Effector memory CD8-positive, alpha-beta T cell (primary cell): ENCODE data around the gene PHACTR1.

Experiments
- ATAC-seq: fragments of 150-1000 bp; cut with Tn5 transposase; replicated peaks from 2 replicates; pipeline ENCODE4 v1.10.0; 2021; ENCODE audit warnings: mild to moderate bottlenecking, moderate library complexity
- DNase-seq, 3 experiments: peaks; one replicate each; pipeline ENCODE4 v3.0.0; 2021
- H3K27ac Mint-ChIP-seq, 2 donors: one replicate each; pipeline ENCODE4 v1.8.0; 2022; ENCODE audit warnings: mild to moderate bottlenecking in 2 of 2, mixed read lengths in 2 of 2, moderate library complexity in 2 of 2
- H3K27me3 Mint-ChIP-seq, 2 donors: one replicate each; pipeline ENCODE4 v1.8.0; 2022; ENCODE audit warnings: mixed read lengths in 2 of 2
- H3K36me3 Mint-ChIP-seq: one replicate; pipeline ENCODE4 v1.8.0; 2022; ENCODE audit warnings: mild to moderate bottlenecking, moderate library complexity, mixed read lengths; ENCODE audit not compliant: insufficient read depth
- H3K4me1 Mint-ChIP-seq, 2 donors: one replicate each; pipeline ENCODE4 v1.8.0; 2022; ENCODE audit warnings: low read depth in 2 of 2, mixed read lengths in 2 of 2
- H3K4me3 Mint-ChIP-seq, 2 donors: one replicate each; pipeline ENCODE4 v1.8.0; 2022; ENCODE audit warnings: mild to moderate bottlenecking in 2 of 2, mixed read lengths in 2 of 2, moderate library complexity in 2 of 2
- H3K9me3 Mint-ChIP-seq, 2 donors: one replicate each; pipeline ENCODE4 v1.8.0; 2022; ENCODE audit warnings: mixed read lengths in 2 of 2

PHACTR1 gene

DNA sequence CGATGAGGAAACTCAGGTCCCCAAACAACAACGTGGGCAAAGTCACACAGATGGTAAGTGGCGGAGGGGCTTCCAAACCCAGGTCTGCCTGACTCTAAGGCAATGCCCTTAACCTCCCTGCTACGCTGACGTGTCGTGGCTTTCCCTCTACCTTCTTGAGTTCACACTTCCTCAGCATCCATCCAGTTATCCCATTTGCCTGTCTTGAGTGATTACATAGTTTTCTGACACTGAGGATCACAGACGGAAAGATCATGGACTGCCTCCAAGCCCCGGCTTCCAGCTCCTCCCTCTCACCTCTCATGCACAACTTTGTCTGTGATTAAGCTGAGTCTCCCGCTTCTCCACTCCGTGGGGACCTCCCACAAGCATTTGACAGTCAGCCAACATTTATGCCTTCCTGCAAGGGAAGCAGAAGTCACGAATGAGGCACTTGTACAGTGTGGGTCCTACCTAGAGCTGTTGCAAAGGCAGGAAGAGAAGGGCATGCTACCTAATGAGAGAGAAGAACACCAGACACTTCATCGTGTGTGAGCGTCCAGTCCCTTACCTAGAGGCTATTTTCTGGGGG lies 578.0 kb downstream of the PHACTR1 start:
- peaks cover 0 to 2% of the 10 kb centered on the region in 2 donors for H3K4me1 Mint-ChIP-seq
- H3K36me3 Mint-ChIP-seq: peaks cover 7% of the 10 kb centered on the region
- no peaks in the 10 kb centered on the region for H3K9me3 Mint-ChIP-seq
- no peak overlapping the region for H3K4me3 Mint-ChIP-seq
- no peak overlapping the region for H3K27ac Mint-ChIP-seq
- DNase-seq: no peak
- no peaks in the 10 kb centered on the region for H3K27me3 Mint-ChIP-seq
- no peak for ATAC-seq

DNA sequence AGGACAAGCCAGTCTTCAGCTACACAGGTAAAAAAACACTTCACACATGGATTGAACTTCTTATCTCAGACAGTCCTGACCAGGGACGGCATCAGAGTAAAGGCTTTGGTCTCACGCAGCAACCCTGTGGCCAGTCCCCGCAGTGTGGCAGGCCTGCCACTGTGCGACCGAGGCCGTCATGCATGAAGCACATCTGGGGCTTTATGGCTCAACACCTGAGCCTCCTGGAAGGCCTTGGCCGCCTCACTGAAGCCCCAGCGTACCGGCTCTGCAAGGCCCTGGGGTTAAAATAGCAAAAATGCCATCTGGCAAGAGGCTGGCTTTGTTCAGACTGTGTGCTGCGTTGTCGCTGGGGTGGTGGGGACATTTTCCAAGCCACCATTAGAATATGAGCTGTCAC lies 579.0 kb downstream of the PHACTR1 start:
- no peak overlapping the region for H3K4me3 Mint-ChIP-seq
- H3K36me3 Mint-ChIP-seq: peaks cover 4% of the 10 kb centered on the region
- no peak for DNase-seq
- no peak overlapping the region for H3K27ac Mint-ChIP-seq
- no peaks in the 10 kb centered on the region for H3K9me3 Mint-ChIP-seq
- H3K27me3 Mint-ChIP-seq: no peaks in the 10 kb centered on the region
- no peak for ATAC-seq
- H3K4me1 Mint-ChIP-seq: peaks cover 0 to 2% of the 10 kb centered on the region in 2 donors

DNA sequence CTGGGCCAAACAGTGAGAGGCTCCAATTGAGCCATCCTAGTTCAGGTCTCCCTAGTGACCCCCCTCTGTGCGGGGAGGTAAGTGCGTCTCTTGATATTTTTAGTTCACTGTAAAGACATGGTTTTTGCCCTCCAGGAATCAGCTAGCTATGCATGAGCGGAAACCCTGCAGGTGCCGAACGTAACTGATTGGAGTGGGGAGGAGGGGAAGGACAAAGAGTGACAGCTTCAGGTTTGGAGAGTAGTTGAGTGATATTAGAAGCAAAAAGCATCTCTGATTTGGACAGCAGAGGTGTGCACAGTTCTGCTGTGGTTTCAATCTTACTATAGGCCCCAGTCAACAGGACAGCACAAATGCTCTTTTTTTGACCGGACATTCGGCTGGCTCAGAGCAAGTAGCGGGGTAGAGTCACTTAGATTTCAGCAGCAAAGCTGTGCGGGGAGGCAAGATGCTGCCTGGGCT lies 580.0 kb downstream of the PHACTR1 start:
- ATAC-seq: no peak
- Mint-ChIP-seq H3K4me3 (no peak overlapping the region), H3K27me3 (no peaks in the 10 kb centered on the region), H3K36me3 (peaks cover 3% of the 10 kb centered on the region), H3K4me1 (peaks cover 0 to 2% of the 10 kb centered on the region in 2 donors), H3K9me3 (no peaks in the 10 kb centered on the region), H3K27ac (no peak overlapping the region)
- no peak for DNase-seq

DNA sequence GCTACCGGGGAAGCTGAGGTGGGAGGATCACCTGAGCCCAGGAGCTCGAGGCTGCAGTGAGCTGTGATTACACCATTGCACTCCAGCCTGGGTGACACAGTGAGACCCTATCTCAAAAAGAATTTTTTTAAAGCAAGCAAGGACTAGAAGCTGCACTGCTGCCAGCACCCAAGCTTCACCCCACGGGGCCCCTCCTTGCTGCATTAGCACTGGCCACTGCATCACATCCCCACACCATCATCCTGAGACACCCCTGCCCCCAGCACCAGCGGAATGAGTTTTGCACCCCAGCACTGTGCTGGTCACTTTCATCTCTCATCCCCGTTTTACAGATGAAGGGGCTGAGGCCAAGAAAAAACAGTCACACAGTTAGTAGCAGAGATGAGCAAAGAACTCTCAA lies 580.8 kb downstream of the PHACTR1 start:
- H3K4me3 Mint-ChIP-seq: no peak overlapping the region
- no peak for ATAC-seq
- DNase-seq: no peak
- no peaks in the 10 kb centered on the region for H3K9me3 Mint-ChIP-seq
- peaks cover 3% of the 10 kb centered on the region for H3K36me3 Mint-ChIP-seq
- no peak overlapping the region for H3K27ac Mint-ChIP-seq
- peaks cover 3 to 5% of the 10 kb centered on the region in 2 donors for H3K4me1 Mint-ChIP-seq
- no peaks in the 10 kb centered on the region for H3K27me3 Mint-ChIP-seq

DNA sequence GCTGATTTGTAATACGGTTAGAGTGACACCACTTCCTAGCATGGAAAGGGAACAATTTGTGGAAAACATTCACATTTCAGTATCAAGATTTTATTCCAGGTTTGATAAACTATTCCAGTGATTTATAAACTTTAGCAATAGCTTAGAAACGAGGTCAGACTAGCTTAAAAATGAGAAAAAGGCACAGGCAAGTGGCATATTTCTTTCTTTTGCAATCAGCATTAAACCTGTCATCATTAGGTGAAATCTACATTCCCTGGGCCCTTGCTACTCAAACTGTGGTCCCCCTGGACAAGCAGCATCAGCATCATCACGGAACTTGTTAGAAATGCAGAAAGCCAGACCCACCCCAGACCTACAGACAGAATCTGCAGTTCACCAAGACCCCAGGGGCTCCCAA lies 581.9 kb downstream of the PHACTR1 start:
- Mint-ChIP-seq H3K9me3 (no peaks in the 10 kb centered on the region), H3K36me3 (peaks cover 11% of the 10 kb centered on the region), H3K4me3 (no peak overlapping the region), H3K4me1 (peaks cover 13 to 15% of the 10 kb centered on the region in 2 donors), H3K27me3 (no peaks in the 10 kb centered on the region), H3K27ac (no peak overlapping the region)
- no peak for DNase-seq
- no peak for ATAC-seq

DNA sequence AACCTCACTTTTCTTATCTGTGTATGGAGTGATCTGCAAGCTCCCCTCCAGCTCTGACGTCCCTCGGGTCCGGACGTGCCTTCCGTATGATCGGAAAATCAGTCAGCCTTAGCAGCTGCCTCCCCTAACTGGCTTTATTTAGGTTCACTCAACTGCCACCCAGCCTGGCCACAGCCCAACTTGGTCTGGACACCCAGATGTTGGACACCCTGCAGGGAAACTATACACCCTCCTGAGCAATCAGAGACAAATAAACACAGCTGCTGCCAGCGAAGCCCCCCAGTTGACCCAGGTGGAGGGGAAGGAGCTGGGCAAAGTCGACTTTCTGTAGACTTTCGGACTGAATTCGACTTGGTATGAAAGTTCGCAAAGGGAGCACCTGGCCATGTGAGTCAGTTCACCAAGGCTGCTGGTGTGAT lies 582.8 kb downstream of the PHACTR1 start:
- Mint-ChIP-seq H3K27me3 (no peaks in the 10 kb centered on the region), H3K27ac (no peak overlapping the region), H3K9me3 (no peaks in the 10 kb centered on the region), H3K4me3 (no peak overlapping the region), H3K4me1 (peaks cover 16 to 21% of the 10 kb centered on the region in 2 donors), H3K36me3 (peaks cover 11% of the 10 kb centered on the region)
- ATAC-seq: no peak
- DNase-seq: no peak

DNA sequence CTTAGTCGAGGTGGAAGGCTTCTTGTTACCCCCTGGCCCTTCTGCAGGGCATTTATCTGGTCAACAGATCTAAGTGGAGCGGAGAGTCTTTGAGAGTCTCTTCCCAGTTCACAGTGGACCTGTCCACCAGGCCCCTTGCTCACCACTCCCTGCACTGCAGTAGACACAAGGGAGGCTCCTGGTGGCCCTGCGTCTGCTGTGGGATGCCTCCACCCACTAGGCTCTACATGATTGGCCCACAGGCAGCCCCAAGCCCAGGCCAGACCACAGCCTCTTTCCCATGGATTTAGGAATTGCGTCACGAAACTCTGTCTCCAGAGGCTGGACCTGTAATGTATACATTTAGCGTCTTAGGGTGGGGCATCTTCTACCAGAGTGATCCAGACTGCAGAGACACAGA lies 583.4 kb downstream of the PHACTR1 start:
- peaks cover 14% of the 10 kb centered on the region for H3K36me3 Mint-ChIP-seq
- no peaks in the 10 kb centered on the region for H3K27me3 Mint-ChIP-seq
- peak overlapping the region; percentile 2 to 29 for H3K27ac Mint-ChIP-seq
- H3K9me3 Mint-ChIP-seq: no peaks in the 10 kb centered on the region
- no peak for DNase-seq
- no peak for ATAC-seq
- H3K4me1 Mint-ChIP-seq: peaks cover 18 to 24% of the 10 kb centered on the region in 2 donors
- H3K4me3 Mint-ChIP-seq: no peak overlapping the region

DNA sequence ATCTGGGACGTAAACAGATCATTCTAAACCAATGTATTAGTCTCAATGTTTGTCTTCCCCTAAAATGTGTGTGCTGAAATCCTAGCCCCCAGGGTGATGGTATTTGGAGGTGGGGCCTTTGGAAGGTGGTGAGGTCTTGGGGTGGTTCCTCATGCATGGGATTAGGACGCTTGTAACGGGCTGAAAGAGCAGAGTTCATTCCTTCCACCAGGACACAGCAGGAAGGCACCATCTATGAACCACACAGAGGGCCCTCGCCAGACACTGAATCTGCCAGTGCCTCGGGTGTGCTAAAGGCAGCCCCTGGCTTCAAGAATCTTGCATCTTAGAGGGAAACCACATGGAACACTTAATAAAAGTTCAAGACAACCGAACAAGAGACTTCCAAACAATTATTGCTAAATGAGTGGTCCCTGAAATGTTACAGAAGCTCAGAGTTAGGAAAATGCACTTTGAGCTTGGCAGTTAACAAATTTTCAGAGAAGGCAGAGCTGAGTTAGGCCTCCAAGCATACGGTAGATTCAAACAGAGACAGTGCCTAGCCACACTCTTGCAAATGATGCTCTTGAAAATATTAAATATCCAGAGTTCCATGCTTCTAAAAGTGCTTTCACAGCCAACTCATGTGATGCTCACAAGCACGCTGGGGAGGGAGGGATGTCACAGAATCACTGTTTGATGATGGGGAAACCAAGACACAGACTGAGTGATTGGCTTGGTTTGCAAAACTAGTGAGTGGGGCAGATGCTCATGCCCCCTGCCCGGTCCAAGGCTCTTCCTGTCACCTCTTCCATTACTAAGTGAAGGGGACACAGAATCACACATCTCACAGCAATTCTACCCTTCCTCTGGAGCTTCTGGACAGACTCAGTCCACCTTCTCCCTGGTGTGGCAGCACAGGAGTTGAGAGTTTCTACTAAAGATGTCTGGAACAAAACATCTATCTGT lies 584.4 kb downstream of the PHACTR1 start:
- no peak for DNase-seq
- Mint-ChIP-seq H3K36me3 (peaks cover 18% of the 10 kb centered on the region), H3K4me1 (peaks cover 18 to 24% of the 10 kb centered on the region in 2 donors), H3K4me3 (no peak overlapping the region), H3K9me3 (no peaks in the 10 kb centered on the region), H3K27ac (peak overlapping the region; percentile 29 to 38), H3K27me3 (no peaks in the 10 kb centered on the region)
- ATAC-seq: no peak

DNA sequence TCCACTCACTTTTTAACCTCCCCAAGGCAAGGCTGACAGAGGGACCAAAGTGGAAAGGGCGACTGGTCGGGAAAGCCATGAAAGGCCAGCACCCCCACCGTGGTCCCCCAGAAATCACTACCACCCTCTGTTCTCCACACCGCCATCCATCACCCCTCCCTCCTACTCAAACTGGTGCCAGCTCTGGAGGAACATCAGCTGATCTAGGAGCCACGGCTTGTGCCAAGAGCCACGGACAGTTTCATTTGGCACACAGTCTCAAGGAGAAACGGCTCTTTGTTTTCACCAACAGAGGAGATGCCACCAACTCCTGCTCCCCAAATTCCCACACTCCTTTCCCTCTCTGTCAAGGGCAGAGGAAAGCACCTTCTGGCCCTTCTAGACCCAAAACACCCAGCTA lies 585.7 kb downstream of the PHACTR1 start:
- Mint-ChIP-seq H3K27me3 (no peaks in the 10 kb centered on the region), H3K36me3 (peaks cover 29% of the 10 kb centered on the region), H3K4me3 (peak overlapping the region; percentile 36 to 72), H3K27ac (peak overlapping the region; percentile 93 to 96), H3K4me1 (peaks cover 18 to 24% of the 10 kb centered on the region in 2 donors), H3K9me3 (no peaks in the 10 kb centered on the region)
- ATAC-seq (no peak), DNase-seq (no peak)

DNA sequence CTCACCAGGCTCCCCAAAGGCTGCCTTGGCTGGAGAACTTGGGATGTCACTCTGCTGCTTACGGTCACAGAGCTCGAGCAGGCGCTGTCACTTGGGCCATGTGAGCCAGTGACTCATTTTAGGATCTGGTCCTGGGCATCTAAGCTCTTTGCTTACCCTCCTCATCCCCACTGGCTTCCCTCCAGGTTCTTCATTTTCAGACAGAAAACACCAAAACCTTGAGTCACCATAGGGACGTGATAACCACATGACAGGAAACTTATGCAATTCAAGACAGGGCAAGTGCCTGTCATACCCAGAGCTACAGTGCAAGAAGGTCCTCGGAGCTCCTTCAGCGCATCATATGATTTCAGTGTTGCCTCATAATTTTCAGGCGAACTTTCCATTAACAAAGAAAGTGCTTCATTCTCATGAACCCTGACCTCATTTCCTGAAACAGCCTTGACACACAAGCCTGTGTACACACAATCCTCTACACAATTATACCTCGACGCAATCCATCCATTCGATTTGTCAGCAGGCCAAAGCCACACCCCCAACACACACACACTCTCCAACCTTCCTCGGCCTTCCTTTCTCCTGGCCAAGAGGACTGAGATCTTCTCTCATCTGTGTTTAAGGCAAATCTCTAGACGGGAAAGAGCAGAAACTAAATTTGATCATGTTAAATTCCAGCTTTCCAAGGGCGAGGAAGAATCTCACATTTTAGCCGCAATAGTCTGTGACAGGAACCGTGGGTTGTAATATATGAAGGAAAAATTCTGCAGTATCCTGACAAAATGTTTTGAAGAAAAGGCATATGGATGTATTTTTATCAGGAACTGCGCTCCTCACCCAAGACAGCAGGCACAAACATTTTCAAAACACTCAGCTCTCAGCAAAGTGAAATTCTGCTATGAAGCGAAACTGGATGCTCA lies 586.4 kb downstream of the PHACTR1 start:
- H3K36me3 Mint-ChIP-seq: peaks cover 29% of the 10 kb centered on the region
- no peaks in the 10 kb centered on the region for H3K9me3 Mint-ChIP-seq
- H3K4me3 Mint-ChIP-seq: peak overlapping the region; percentile 36 to 72
- ATAC-seq: peak; percentile 88
- H3K4me1 Mint-ChIP-seq: peaks cover 18 to 24% of the 10 kb centered on the region in 2 donors
- peak overlapping the region; percentile 93 to 96 for H3K27ac Mint-ChIP-seq
- peak; percentile 33 to 36 (median 35) for DNase-seq
- H3K27me3 Mint-ChIP-seq: no peaks in the 10 kb centered on the region

DNA sequence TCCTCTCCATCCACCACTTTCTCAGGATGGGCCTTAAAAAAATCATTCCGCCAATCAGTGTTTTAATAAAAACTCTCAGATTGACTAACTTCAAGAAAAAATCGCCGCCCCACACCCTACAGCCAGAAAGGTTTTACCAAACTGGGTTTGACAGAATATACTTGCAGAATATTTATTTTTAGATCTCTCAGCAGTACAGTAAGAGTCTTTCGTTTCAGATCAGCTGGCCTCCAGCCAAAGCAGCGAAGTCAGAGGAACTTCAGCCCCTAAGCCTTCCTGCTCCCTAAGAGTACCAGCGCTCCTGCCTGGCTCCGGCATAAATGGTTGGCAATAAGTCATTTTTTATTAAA lies 587.1 kb downstream of the PHACTR1 start:
- H3K4me1 Mint-ChIP-seq: peaks cover 18 to 24% of the 10 kb centered on the region in 2 donors
- H3K27me3 Mint-ChIP-seq: no peaks in the 10 kb centered on the region
- no peak for ATAC-seq
- no peaks in the 10 kb centered on the region for H3K9me3 Mint-ChIP-seq
- H3K27ac Mint-ChIP-seq: peak overlapping the region; percentile 93 to 96
- H3K4me3 Mint-ChIP-seq: peak overlapping the region; percentile 36 to 72
- peaks cover 29% of the 10 kb centered on the region for H3K36me3 Mint-ChIP-seq
- DNase-seq: peak; percentile 15 to 36 (median 17)

DNA sequence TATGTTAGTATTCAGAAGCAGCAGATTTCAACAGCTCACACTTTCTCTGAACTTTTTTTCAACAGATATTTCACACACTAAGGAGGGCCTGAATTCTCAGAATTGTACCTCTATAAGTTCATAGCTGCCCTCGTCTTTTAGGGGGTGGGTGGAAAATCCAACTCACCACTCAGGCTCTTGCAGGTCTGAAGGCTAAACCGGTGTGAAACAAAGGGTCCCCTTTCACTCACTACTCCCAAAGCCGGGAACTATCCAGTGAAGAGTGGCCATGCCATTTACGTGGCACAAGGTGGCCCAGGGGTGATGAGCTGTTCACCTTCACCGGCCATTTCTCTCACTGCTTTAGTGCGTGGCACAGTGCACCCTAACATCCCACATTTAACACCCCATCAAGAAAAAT lies 587.5 kb downstream of the PHACTR1 start:
- H3K4me1 Mint-ChIP-seq: peaks cover 18 to 24% of the 10 kb centered on the region in 2 donors
- peak overlapping the region in 1 of 2 donors; percentile 72 for H3K4me3 Mint-ChIP-seq
- H3K27ac Mint-ChIP-seq: peak overlapping the region; percentile 93 to 96
- peaks cover 29% of the 10 kb centered on the region for H3K36me3 Mint-ChIP-seq
- H3K9me3 Mint-ChIP-seq: no peaks in the 10 kb centered on the region
- ATAC-seq (no peak), DNase-seq (no peak)
- H3K27me3 Mint-ChIP-seq: no peaks in the 10 kb centered on the region
